ENCODE data around the gene NYNRIN. TPM values are rescaled to one million over a fixed set of nuclear protein-coding genes. Genes with fewer than 3 reads are reported as not detected.

The NYNRIN gene
- total and polyA plus RNA-seq, 10 of the 15 experiments (the other 5 are each of a cell fraction or from before 2014, with no cell fraction given): under 0.01 to 0.15 (median 0.01) TPM; not detected in 5

DNA sequence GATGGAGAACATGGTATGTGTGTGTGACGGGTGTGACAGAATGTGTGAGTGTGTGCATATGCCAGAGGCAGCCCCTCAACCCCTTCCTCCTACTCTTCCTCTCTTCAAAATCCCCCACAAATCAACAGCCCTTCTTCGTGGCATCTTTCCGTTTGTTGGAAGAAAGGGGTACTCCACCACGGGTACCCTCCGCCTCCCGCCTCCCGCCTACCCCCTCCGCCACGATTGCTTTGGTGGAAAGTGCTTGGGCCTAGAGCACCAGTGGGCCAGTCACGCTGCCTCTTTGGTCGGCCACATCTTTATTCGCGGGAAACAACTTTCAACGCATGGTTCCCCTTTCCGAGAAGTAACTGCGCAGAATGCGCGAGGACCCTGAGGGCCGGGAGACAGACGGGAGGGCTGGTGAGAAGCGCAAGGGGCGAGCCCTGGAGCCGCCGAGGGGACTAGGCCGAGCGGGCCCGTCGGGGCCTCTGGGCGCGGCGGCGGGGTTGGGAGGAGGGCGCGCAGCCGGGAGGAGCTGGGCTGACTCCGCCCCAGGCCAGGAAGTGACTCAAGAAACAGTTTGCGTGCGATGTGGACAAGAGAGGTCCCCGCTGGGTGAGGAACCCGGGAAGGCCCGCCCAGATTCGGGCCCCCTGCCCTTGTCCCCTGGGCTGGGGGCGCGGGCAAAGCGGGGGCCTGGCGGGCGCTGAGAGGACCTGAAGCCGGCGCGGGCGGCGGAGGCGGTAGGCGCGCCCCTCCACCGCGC is 30.8 kb downstream of the NYNRIN start, which contains the start of the genes CBLN3 and KHNYN:
Gene CBLN3, minus strand, starts transcription at position 274 of the 748 bp plus-strand sequence. CDS start 614 bp downstream, outside the sequence.
Gene KHNYN, plus strand, starts transcription at position 560 of the 748 bp plus-strand sequence. CDS start 777 bp downstream, outside the sequence.
- Histone ChIP-seq H3K27me3 (replicated peaks in 1 of 2; ENCODE audit: control insufficient read depth in 2 of 2, insufficient read depth in 2 of 2, low read length in 1 of 2) (no peaks in the 10 kb centered on the region), H3K36me3 (ENCODE audit: control insufficient read depth in 2 of 2, insufficient read depth in 2 of 2, low read length in 1 of 2) (peaks cover 4 to 9% of the 10 kb centered on the region in 2 experiments), H2AFZ (ENCODE audit: control insufficient read depth, low read depth, low read length) (peak within 1 kb of the TSS; percentile 74), H4K20me1 (ENCODE audit: control insufficient read depth, insufficient read depth) (no peaks in the 10 kb centered on the region), H3K4me3 (peak within 1 kb of the TSS; percentile 93), H3K4me1 (ENCODE audit: control insufficient read depth, insufficient read depth, low read length) (peaks cover 8% of the 10 kb centered on the region), H3K27ac (ENCODE audit: control insufficient read depth, insufficient read depth) (peak within 1 kb of the TSS; percentile 92), H3K9ac (ENCODE audit: control insufficient read depth, insufficient read depth, low read length) (peak within 1 kb of the TSS; percentile 80), H3K79me2 (ENCODE audit: control insufficient read depth, insufficient read depth, low read length) (peaks cover 25% of the 10 kb centered on the region), H3K4me2 (ENCODE audit: control insufficient read depth, insufficient read depth) (peak within 1 kb of the TSS; percentile 91), H3K9me3 (replicated peaks; ENCODE audit: control insufficient read depth, insufficient read depth, low read length) (no peaks in the 10 kb centered on the region)
- RAD21 ChIA-PET (ENCODE audit: unreplicated experiment): interaction anchor here (0.8 to 4.3 kb wide), 9 partner anchors 10 to 132 kb away, joined by 3 to 141 read pairs (median 10); partner anchors contain the start of genes ADCY4, RIPK3 and SDR39U1
- FAIRE-seq (peak; percentile 92), DNase-seq (ENCODE audit: low read depth, low spot score) (no peak), ATAC-seq (peak; percentile 79)
- TSS peak; percentile 62 for BruUV-seq (replicated peaks)
- CTCF ChIA-PET: interaction anchor here (1.0 to 10.8 kb wide), 11 partner anchors 11 to 187 kb away, joined by 3 to 452 read pairs (median 24); partner anchors contain the start of genes ADCY4, CIDEB, LTB4R and LTB4R2
- WGBS (ENCODE audit: insufficient coverage, insufficient replicate concordance, low lambda C conversion rate, missing lambda C conversion rate): under 1% methylated on average over 42 of the region's 57 CpGs
- intact Hi-C loops (cut with micrococcal nuclease; ENCODE audit: unreplicated experiment): loop anchor here (2.0 kb wide), 1 partner anchor 187 kb away; the partner anchor contains the start of gene TINF2
- POLR2A ChIA-PET: interaction anchor here (0.6 to 3.4 kb wide), 12 partner anchors 9 to 314 kb away, joined by 3 to 61 read pairs (median 9); partner anchors contain the start of genes ADCY4, DCAF11, NFATC4 and NRL
- SMC1A ChIA-PET (ENCODE audit: uncharacterized antibody, unreplicated experiment): interaction anchor here (1.4 to 8.1 kb wide), 7 partner anchors 11 to 97 kb away, joined by 4 to 79 read pairs (median 17); partner anchors contain the start of genes ADCY4, NFATC4, RIPK3 and SDR39U1
- in situ Hi-C loops (cut with MboI): loop anchor here (5.0 to 10.0 kb wide), 3 partner anchors 62 to 1125 kb away; partner anchors contain the start of genes BCL2L2, NFATC4 and PPP1R3E
- TF ChIP-seq HDAC2 (IDR thresholded peaks at IDR 0.05) (no peak), JUND (IDR thresholded peaks at IDR 0.05; ENCODE audit: low read depth, low read length) (no peak), ZSCAN29 (IDR thresholded peaks at IDR 0.05) (no peak), RUNX3 (IDR thresholded peaks at IDR 0.05; ENCODE audit: low read length) (peak; percentile 24; the same call in 1 of the 2 replicates), DPF2 (IDR thresholded peaks at IDR 0.05) (peak; percentile 80), ASH2L (IDR thresholded peaks at IDR 0.05; ENCODE audit: borderline replicate concordance, low read depth) (no peak), POU2F2 (IDR thresholded peaks at IDR 0.05; ENCODE audit: borderline replicate concordance, low read depth, low read length) (peak; percentile 70; the same call in 2 of the 3 replicates), ZNF274 (IDR thresholded peaks at IDR 0.05; ENCODE audit: insufficient read depth, insufficient read length) (no peak), SIN3A (IDR thresholded peaks at IDR 0.05; ENCODE audit: low read depth, low read length) (no peak), MYC (IDR thresholded peaks at IDR 0.05; ENCODE audit: insufficient read depth, insufficient read length, insufficient replicate concordance, low read length, severe bottlenecking) (no peak), GATAD2B (conservative IDR thresholded peaks at IDR 0.05; ENCODE audit: low read depth) (peak; percentile 95), SPI1 (IDR thresholded peaks at IDR 0.05; ENCODE audit: borderline replicate concordance, insufficient read depth, low read depth, low read length) (peak; percentile 48; the same call in 1 of the 2 replicates), NFYB (IDR thresholded peaks at IDR 0.05; ENCODE audit: insufficient read depth, low read depth, low read length) (no peak), POLR2AphosphoS5 (IDR thresholded peaks at IDR 0.05; ENCODE audit: low read length) (peak; percentile 87), CHD4 (IDR thresholded peaks at IDR 0.05) (no peak), POLR2A (IDR thresholded peaks at IDR 0.05; ENCODE audit: low read depth, low read length) (peak; percentile 97), NBN (IDR thresholded peaks at IDR 0.05) (peak; percentile 64)
- TF ChIP-seq, protein P1, sequence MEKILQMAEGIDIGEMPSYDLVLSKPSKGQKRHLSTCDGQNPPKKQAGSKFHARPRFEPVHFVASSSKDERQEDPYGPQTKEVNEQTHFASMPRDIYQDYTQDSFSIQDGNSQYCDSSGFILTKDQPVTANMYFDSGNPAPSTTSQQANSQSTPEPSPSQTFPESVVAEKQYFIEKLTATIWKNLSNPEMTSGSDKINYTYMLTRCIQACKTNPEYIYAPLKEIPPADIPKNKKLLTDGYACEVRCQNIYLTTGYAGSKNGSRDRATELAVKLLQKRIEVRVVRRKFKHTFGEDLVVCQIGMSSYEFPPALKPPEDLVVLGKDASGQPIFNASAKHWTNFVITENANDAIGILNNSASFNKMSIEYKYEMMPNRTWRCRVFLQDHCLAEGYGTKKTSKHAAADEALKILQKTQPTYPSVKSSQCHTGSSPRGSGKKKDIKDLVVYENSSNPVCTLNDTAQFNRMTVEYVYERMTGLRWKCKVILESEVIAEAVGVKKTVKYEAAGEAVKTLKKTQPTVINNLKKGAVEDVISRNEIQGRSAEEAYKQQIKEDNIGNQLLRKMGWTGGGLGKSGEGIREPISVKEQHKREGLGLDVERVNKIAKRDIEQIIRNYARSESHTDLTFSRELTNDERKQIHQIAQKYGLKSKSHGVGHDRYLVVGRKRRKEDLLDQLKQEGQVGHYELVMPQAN (conservative IDR thresholded peaks at IDR 0.05): peak; percentile 58; the same call in 1 of the 2 replicates
- TF ChIP-seq, protein P2, sequence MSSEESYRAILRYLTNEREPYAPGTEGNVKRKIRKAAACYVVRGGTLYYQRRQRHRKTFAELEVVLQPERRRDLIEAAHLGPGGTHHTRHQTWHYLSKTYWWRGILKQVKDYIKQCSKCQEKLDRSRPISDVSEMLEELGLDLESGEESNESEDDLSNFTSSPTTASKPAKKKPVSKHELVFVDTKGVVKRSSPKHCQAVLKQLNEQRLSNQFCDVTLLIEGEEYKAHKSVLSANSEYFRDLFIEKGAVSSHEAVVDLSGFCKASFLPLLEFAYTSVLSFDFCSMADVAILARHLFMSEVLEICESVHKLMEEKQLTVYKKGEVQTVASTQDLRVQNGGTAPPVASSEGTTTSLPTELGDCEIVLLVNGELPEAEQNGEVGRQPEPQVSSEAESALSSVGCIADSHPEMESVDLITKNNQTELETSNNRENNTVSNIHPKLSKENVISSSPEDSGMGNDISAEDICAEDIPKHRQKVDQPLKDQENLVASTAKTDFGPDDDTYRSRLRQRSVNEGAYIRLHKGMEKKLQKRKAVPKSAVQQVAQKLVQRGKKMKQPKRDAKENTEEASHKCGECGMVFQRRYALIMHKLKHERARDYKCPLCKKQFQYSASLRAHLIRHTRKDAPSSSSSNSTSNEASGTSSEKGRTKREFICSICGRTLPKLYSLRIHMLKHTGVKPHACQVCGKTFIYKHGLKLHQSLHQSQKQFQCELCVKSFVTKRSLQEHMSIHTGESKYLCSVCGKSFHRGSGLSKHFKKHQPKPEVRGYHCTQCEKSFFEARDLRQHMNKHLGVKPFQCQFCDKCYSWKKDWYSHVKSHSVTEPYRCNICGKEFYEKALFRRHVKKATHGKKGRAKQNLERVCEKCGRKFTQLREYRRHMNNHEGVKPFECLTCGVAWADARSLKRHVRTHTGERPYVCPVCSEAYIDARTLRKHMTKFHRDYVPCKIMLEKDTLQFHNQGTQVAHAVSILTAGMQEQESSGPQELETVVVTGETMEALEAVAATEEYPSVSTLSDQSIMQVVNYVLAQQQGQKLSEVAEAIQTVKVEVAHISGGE (CRISPR knock-in tag; IDR thresholded peaks at IDR 0.05): no peak
